Measurements from ENCODE around the gene ROR2.
"Not testable (repeated sequence)": the region's sequence is repeated elsewhere in the genome, so short reads cannot be mapped to it uniquely, and the experiment has no call there.

DNA sequence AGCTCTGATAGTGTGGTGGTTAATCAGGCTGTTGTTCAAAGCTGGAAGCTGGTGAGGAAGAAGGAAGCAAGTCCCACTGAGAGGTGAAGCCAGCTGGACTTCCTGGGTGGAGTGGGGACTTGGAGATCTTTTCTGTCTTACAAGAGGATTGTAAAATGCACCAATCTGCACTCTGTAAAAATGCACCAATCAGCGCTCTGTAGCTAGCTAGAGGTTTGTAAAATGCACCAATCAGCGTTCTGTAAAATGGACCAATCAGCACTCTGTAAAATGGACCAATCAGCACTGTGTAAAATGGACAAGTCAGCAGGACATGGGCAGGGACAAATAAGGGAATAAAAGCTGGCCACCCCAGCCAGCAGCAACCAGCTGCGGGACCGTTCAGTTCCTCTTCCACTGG lies 432.7 kb downstream of the ROR2 start:
- not testable (repeated sequence) for TF ChIP-seq POLR2AphosphoS5, POLR2A (IDR thresholded peaks at IDR 0.05)
- TF ChIP-seq, protein P1, sequence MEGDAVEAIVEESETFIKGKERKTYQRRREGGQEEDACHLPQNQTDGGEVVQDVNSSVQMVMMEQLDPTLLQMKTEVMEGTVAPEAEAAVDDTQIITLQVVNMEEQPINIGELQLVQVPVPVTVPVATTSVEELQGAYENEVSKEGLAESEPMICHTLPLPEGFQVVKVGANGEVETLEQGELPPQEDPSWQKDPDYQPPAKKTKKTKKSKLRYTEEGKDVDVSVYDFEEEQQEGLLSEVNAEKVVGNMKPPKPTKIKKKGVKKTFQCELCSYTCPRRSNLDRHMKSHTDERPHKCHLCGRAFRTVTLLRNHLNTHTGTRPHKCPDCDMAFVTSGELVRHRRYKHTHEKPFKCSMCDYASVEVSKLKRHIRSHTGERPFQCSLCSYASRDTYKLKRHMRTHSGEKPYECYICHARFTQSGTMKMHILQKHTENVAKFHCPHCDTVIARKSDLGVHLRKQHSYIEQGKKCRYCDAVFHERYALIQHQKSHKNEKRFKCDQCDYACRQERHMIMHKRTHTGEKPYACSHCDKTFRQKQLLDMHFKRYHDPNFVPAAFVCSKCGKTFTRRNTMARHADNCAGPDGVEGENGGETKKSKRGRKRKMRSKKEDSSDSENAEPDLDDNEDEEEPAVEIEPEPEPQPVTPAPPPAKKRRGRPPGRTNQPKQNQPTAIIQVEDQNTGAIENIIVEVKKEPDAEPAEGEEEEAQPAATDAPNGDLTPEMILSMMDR (IDR thresholded peaks at IDR 0.05 in 8 of 11, conservative IDR thresholded peaks at IDR 0.05 in 3 of 11): not testable (repeated sequence)
